Measurements from ENCODE around the gene MYMK.

The MYMK gene

GRCh38 chr9:133534346-133535291 lies 9.9 kb upstream of the MYMK start, which contains the start of gene ADAMTSL2:
TSS of gene ADAMTSL2 (plus strand) at chr9:133534704. CDS start at chr9:133536713, 2,009 bp downstream.
- DNase-seq, result peak; percentile 85

GRCh38 chr9:133533857-133534256 lies 9.1 kb upstream of the MYMK start:
- DNase-seq, result peak; percentile 75

- DNase-seq, result peak; percentile 93
These were observed 8.3 kb upstream of the MYMK start for GRCh38 chr9:133532937-133533668.

- no peak for DNase-seq
These were observed 6.5 kb upstream of the MYMK start for GRCh38 chr9:133531293-133531692.

- DNase-seq, result no peak
These were observed 5.1 kb upstream of the MYMK start for GRCh38 chr9:133529874-133530273.

GRCh38 chr9:133529457-133529856 lies 4.7 kb upstream of the MYMK start:
- no peak for DNase-seq

- DNase-seq, result peak; percentile 62
These were observed 4.1 kb upstream of the MYMK start for GRCh38 chr9:133528876-133529241.

- peak; percentile 61 for DNase-seq
These were observed 3.5 kb upstream of the MYMK start for GRCh38 chr9:133528001-133528875.

GRCh38 chr9:133527444-133527920 lies 2.7 kb upstream of the MYMK start:
- no peak for DNase-seq

GRCh38 chr9:133526721-133527321 lies 2.1 kb upstream of the MYMK start:
- no peak for DNase-seq

GRCh38 chr9:133525677-133526076 lies 918 bp upstream of the MYMK start:
- no peak for DNase-seq

- DNase-seq, result no peak
These were observed 613 bp downstream of the MYMK start for GRCh38 chr9:133524146-133524545.

GRCh38 chr9:133523106-133523505 lies 1.7 kb downstream of the MYMK start:
- no peak for DNase-seq

GRCh38 chr9:133522073-133522910 lies 2.5 kb downstream of the MYMK start:
- DNase-seq, result no peak

GRCh38 chr9:133521122-133522072 lies 3.4 kb downstream of the MYMK start:
- DNase-seq, result peak; percentile 24

- DNase-seq, result no peak
These were observed 4.5 kb downstream of the MYMK start for GRCh38 chr9:133520121-133520835.

GRCh38 chr9:133519693-133520092 lies 5.1 kb downstream of the MYMK start:
- DNase-seq, result no peak

GRCh38 chr9:133518706-133519449 lies 5.9 kb downstream of the MYMK start:
- DNase-seq, result no peak

GRCh38 chr9:133518200-133518599 lies 6.6 kb downstream of the MYMK start:
- no peak for DNase-seq

Data from DMS53 (cell line).